Testis (tissue), 3 donors: ENCODE measurements around the gene SCYGR5. TPM values are rescaled to one million over a fixed set of nuclear protein-coding genes. Genes with fewer than 3 reads are reported as not detected.

Experiments used
- DNase-seq: peaks from one replicate; pipeline ENCODE4 v3.0.0-alpha.2; 2019
- H3K27ac ChIP-seq, 2 donors: fragments of 200-600 bp; sonication (generic); one replicate each; pipeline ENCODE4 v1.5.1; 2019
- H3K27me3 ChIP-seq: fragments of 200-600 bp; sonication (generic); one replicate; pipeline ENCODE4 v1.5.1; 2019
- H3K36me3 ChIP-seq: fragments of 200-600 bp; sonication (generic); one replicate; pipeline ENCODE4 v1.5.1; 2017; ENCODE audit warnings: low read depth; ENCODE audit errors: missing control alignments
- H3K4me1 ChIP-seq: fragments of 200-600 bp; sonication (generic); one replicate; pipeline ENCODE4 v1.5.1; 2019
- H3K4me3 ChIP-seq, 2 donors: fragments of 200-600 bp; sonication (generic); one replicate each; pipeline ENCODE4 v1.5.1; 2017 to 2019
- H3K9me3 ChIP-seq: fragments of 200-600 bp; sonication (generic); one replicate; pipeline ENCODE4 v1.5.1; 2017
- CTCF ChIP-seq, 3 experiments: fragments of 450-650 bp in 2 of 3; fragments of 200-600 bp in 1 of 3; sonication (generic) in 1 of 3; IDR thresholded peaks; one replicate each; pipeline ENCODE4 v1.5.1; 2016 to 2019; ENCODE audit warnings: antibody characterized with exemption in 3 of 3, mild to moderate bottlenecking in 2 of 3, moderate library complexity in 1 of 3
- POLR2A ChIP-seq: fragments of 450-650 bp; IDR thresholded peaks from one replicate; pipeline ENCODE4 v1.6.1; 2017; ENCODE audit warnings: antibody characterized with exemption, mild to moderate bottlenecking, moderate library complexity
- whole genome bisulfite sequencing, 2 donors: methylation state at CpG; one replicate each; pipeline ENCODE4 v1.1.5; 2018; 5-methylcytosine and 5-hydroxymethylcytosine counted together
- intact Hi-C: fragments of 100-400 bp; cut with DNase I; formaldehyde crosslinking; loops from one replicate; pipeline ENCODE4 v1.15.1; 2023; ENCODE audit warnings: low total_unique reads
- polyA plus RNA-seq: library from polyadenylated mRNA; stranded (reverse); fragments of 350-450 nt; fragmentation: Illumina TruSeq; extraction: RNeasy Lipid Tissue Mini Kit (QIAGEN cat#74804); gene quantifications from one replicate; pipeline ENCODE4 v1.2.3, GENCODE V29; 2014; ENCODE audit warnings: low read depth, low replicate concordance; ENCODE audit not compliant: insufficient read depth
- total RNA-seq, 2 donors: library from RNA; depleted of rRNA; stranded (reverse); fragments of >200 nt; gene quantifications; one replicate each; pipeline ENCODE4 v1.2.3, GENCODE V29; 2016

The SCYGR5 gene
- total and polyA plus RNA-seq, 3 donors from 2014 or later, result not detected

DNA sequence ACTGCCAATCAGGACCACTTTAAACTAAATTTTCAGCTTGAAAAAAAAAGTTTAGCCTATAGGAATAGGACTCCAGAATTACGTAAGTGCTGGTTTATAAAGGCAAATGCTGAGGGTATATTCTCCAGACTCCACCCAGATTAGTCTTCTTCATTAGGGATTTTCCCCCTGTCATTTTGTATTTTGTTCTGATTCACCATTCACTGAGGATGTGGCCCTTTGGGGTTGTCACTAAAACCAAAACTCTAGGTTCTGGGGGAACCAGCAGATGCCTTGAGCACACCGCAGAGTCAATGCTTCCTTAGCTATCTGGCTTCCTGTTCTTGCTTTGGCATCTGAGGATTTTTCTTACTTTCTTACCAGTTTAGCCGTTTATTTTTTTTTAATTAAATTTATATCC lies 38.8 kb upstream of the SCYGR5 start:
- no peak overlapping the region for H3K4me3 ChIP-seq
- no peaks in the 10 kb centered on the region for H3K9me3 ChIP-seq
- no peaks in the 10 kb centered on the region for H3K4me1 ChIP-seq
- WGBS, 2 donors, result 62 to 92% methylated on average over 3 of the region's 3 CpGs
- H3K27ac ChIP-seq, result no peak overlapping the region
- H3K27me3 ChIP-seq, result no peaks in the 10 kb centered on the region
- no peak for DNase-seq
- intact Hi-C loops, result no loop called here
- no peaks in the 10 kb centered on the region for H3K36me3 ChIP-seq
- TF ChIP-seq POLR2A (no peak), CTCF (IDR thresholded peaks at IDR 0.05) (no peak)

- WGBS, 2 donors, result 49 to 58% methylated on average over 7 of the region's 7 CpGs
- intact Hi-C loops, result no loop called here
- Histone ChIP-seq H3K4me3 (no peak overlapping the region), H3K36me3 (no peaks in the 10 kb centered on the region), H3K27me3 (no peaks in the 10 kb centered on the region), H3K9me3 (no peaks in the 10 kb centered on the region), H3K27ac (no peak overlapping the region), H3K4me1 (no peaks in the 10 kb centered on the region)
- TF ChIP-seq CTCF (IDR thresholded peaks at IDR 0.05) (no peak), POLR2A (no peak)
- DNase-seq, result no peak
Observed at GRCh38 chr2:227629435-227629834, 37.2 kb upstream of the SCYGR5 start.

- Histone ChIP-seq H3K4me3 (no peak overlapping the region), H3K9me3 (no peaks in the 10 kb centered on the region), H3K36me3 (no peaks in the 10 kb centered on the region), H3K27me3 (no peaks in the 10 kb centered on the region), H3K4me1 (no peaks in the 10 kb centered on the region), H3K27ac (no peak overlapping the region)
- intact Hi-C loops, result no loop called here
- no peak for DNase-seq
- TF ChIP-seq POLR2A (no peak), CTCF (IDR thresholded peaks at IDR 0.05) (no peak)
- WGBS, 2 donors, result 77% methylated on average over 3 of the region's 3 CpGs
Observed at GRCh38 chr2:227630322-227630721, 36.3 kb upstream of the SCYGR5 start.

- Histone ChIP-seq H3K9me3 (no peaks in the 10 kb centered on the region), H3K4me1 (no peaks in the 10 kb centered on the region), H3K27me3 (no peaks in the 10 kb centered on the region), H3K27ac (no peak overlapping the region), H3K4me3 (no peak overlapping the region), H3K36me3 (no peaks in the 10 kb centered on the region)
- intact Hi-C loops, result no loop called here
- no peak for DNase-seq
- no peak for TF ChIP-seq POLR2A
- no peak for TF ChIP-seq CTCF (IDR thresholded peaks at IDR 0.05)
- WGBS, 2 donors, result 85 to 90% methylated on average over 6 of the region's 6 CpGs
Observed at GRCh38 chr2:227632827-227633226, 33.8 kb upstream of the SCYGR5 start.

DNA sequence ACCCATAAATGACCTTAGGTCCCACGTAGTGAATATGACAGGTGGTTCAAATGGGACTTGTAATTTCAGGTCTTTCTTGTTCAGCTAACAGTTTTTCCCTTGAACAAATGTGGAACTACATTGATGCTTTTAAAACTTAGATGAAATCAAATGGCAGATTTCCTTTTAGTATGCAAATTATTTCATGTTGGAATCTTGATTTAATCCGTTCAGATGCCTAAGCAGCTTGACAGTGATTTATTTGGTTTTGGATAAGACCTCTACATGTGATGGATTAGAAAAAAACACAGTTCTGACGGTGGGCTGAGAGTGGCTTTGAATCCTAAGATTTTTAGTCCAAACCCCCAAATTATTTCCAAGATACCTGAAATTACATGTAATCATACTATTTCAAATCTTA lies 32.4 kb upstream of the SCYGR5 start:
- no peak for DNase-seq
- no peaks in the 10 kb centered on the region for H3K36me3 ChIP-seq
- H3K4me1 ChIP-seq, result no peaks in the 10 kb centered on the region
- intact Hi-C loops, result no loop called here
- H3K4me3 ChIP-seq, result no peak overlapping the region
- H3K27me3 ChIP-seq, result no peaks in the 10 kb centered on the region
- H3K27ac ChIP-seq, result no peak overlapping the region
- no peaks in the 10 kb centered on the region for H3K9me3 ChIP-seq
- 70 to 72% methylated on average over 3 of the region's 3 CpGs for WGBS, 2 donors
- TF ChIP-seq POLR2A, result no peak
- no peak for TF ChIP-seq CTCF (IDR thresholded peaks at IDR 0.05)
